Neural cell (in vitro differentiated cells): ENCODE results near the gene CSTF1.

Experiments
- CTCF ChIP-seq: fragments of 450-650 bp; IDR thresholded peaks from 2 replicates; pipeline ENCODE4 v1.5.1; 2014; ENCODE audit warnings: antibody characterized with exemption, mild to moderate bottlenecking, moderate library complexity; ENCODE audit not compliant: poor library complexity, severe bottlenecking
- EZH2 ChIP-seq: fragments of 200-600, 300-800 bp; shearing (Covaris generic), sonication (generic); IDR thresholded peaks from 2 replicates; pipeline ENCODE4 v1.6.1; 2014; ENCODE audit warnings: antibody characterized with exemption, low read length, borderline replicate concordance, mild to moderate bottlenecking; ENCODE audit not compliant: insufficient read depth, poor library complexity, severe bottlenecking
- SMC3 ChIP-seq: fragments of 450-650 bp; conservative IDR thresholded peaks from 2 replicates; pipeline ENCODE4 v1.6.1; 2014; ENCODE audit warnings: antibody characterized with exemption, mild to moderate bottlenecking, moderate library complexity; ENCODE audit not compliant: poor library complexity

DNA sequence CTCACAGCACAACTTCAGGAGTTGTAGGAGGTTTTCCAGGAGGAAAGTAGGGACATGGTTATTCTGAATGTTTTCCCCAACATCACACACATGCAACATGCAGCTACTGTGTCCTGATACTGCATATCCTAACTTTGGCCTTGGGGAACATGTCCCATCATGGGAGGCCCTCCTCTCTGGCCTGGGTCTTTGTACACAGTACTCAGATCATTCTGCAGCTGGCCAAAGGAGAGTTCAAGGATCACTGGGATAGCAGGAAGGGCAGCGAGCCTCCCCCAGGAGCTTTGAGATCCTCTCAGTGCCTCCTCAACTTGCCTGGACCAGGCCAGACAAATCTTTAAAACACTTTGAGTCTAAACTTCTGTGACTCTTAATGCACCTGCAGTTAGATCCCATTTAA is 32.5 kb downstream of the CSTF1 start:
- TF ChIP-seq CTCF (no peak), SMC3 (no peak), EZH2 (no peak)
